ENCODE results near the gene RHNO1.

GRCh38 chr12:2857576-2857975 is 19.4 kb upstream of the RHNO1 start:
- no peak for TF ChIP-seq GATA2 (IDR thresholded peaks at IDR 0.05; ENCODE audit: low read depth, low read length)
- TF ChIP-seq GATA3 (IDR thresholded peaks at IDR 0.05; ENCODE audit: low read depth, low read length) = no peak
